GM12873 (cell line): ENCODE results near the gene SEC62.

Experiments used
- CTCF ChIP-seq: IDR thresholded peaks from 2 replicates; pipeline ENCODE4 v1.5.1; 2012; ENCODE audit warnings: low read depth, mild to moderate bottlenecking, moderate library complexity, low read length, control low read depth; ENCODE audit not compliant: insufficient read depth; ENCODE audit errors: missing control alignments

SEC62 gene

GRCh38 chr3:170002879-170003278 lies 36.3 kb downstream of the SEC62 start:
- no peak for TF ChIP-seq CTCF

GRCh38 chr3:170003881-170004356 lies 37.3 kb downstream of the SEC62 start:
- TF ChIP-seq CTCF, result no peak

- TF ChIP-seq CTCF, result no peak
These were observed 40.5 kb downstream of the SEC62 start for GRCh38 chr3:170007031-170007663.

GRCh38 chr3:170010498-170010897 lies 43.9 kb downstream of the SEC62 start:
- TF ChIP-seq CTCF, result no peak

GRCh38 chr3:170012683-170013400 lies 46.2 kb downstream of the SEC62 start:
- no peak for TF ChIP-seq CTCF

- no peak for TF ChIP-seq CTCF
These were observed 49.5 kb downstream of the SEC62 start for GRCh38 chr3:170016057-170016456.

GRCh38 chr3:170021083-170021482 lies 54.5 kb downstream of the SEC62 start:
- no peak for TF ChIP-seq CTCF
